Suprapubic skin (tissue), 3 donors: ENCODE measurements around the gene CXXC1.

Experiments used
- CTCF ChIP-seq, 2 donors: fragments of 200-600 bp in 1 of 2; fragments of 450-650 bp in 1 of 2; sonication (generic) in 1 of 2; IDR thresholded peaks; one replicate each; pipeline ENCODE4 v1.5.1; 2016 to 2019; ENCODE audit warnings: antibody characterized with exemption in 2 of 2, mild to moderate bottlenecking in 1 of 2, moderate library complexity in 1 of 2
- EP300 ChIP-seq: sonication (generic); formaldehyde crosslinking; IDR thresholded peaks from one replicate; pipeline ENCODE4 v1.6.1; 2017; ENCODE audit warnings: antibody characterized with exemption
- POLR2A ChIP-seq, 2 donors: fragments of 450-650 bp; IDR thresholded peaks; one replicate each; pipeline ENCODE4 v1.6.1; 2017; ENCODE audit warnings: antibody characterized with exemption in 2 of 2, mild to moderate bottlenecking in 2 of 2, moderate library complexity in 2 of 2

GRCh38 chr18:50262977-50263376 lies 24.5 kb downstream of the CXXC1 start:
- TF ChIP-seq CTCF (IDR thresholded peaks at IDR 0.05) (no peak), POLR2A (IDR thresholded peaks at IDR 0.05) (no peak), EP300 (no peak)
